Osteoblast (primary cell): ENCODE results near the gene ADM. TPM values are rescaled to one million over a fixed set of nuclear protein-coding genes. Genes with fewer than 3 reads are reported as not detected.
A peak's percentile ranks its signal among the peaks of the same experiment; 100 is the strongest.

ENCODE experiments used
- DNase-seq: peaks from one replicate; pipeline ENCODE4 v3.0.0; 2011; ENCODE audit warnings: low spot score, mixed read lengths; ENCODE audit not compliant: insufficient read length; ENCODE audit errors: missing footprints
- H2AFZ ChIP-seq: 2 replicates; pipeline ENCODE4 v1.6.0; 2011; ENCODE audit warnings: mild to moderate bottlenecking, low read length
- H3K27ac ChIP-seq: 2 replicates; pipeline ENCODE4 v1.5.1; 2011; ENCODE audit warnings: mild to moderate bottlenecking, low read depth, low read length, moderate library complexity
- H3K27me3 ChIP-seq: 2 replicates; pipeline ENCODE4 v1.6.0; 2012; ENCODE audit warnings: mild to moderate bottlenecking, control low read depth, inconsistent platforms, low read length, moderate library complexity; ENCODE audit not compliant: insufficient read depth
- H3K36me3 ChIP-seq: 2 replicates; pipeline ENCODE4 v1.5.1; 2011; ENCODE audit warnings: mild to moderate bottlenecking, low read length, control low read depth, moderate library complexity; ENCODE audit not compliant: insufficient read depth
- H3K4me1 ChIP-seq: 2 replicates; pipeline ENCODE4 v1.5.1; 2011; ENCODE audit warnings: mild to moderate bottlenecking, low read length, control low read depth, moderate library complexity; ENCODE audit not compliant: insufficient read depth
- H3K4me2 ChIP-seq: 2 replicates; pipeline ENCODE4 v1.6.0; 2011; ENCODE audit warnings: mild to moderate bottlenecking, low read length; ENCODE audit not compliant: insufficient read depth
- H3K4me3 ChIP-seq: fragments of 200-600 bp; sonication (generic); 3 replicates; pipeline ENCODE4 v1.5.1; 2012; ENCODE audit warnings: mild to moderate bottlenecking, low read length, inconsistent platforms; ENCODE audit not compliant: insufficient read depth
- H3K79me2 ChIP-seq: 2 replicates; pipeline ENCODE4 v1.6.0; 2012; ENCODE audit warnings: mild to moderate bottlenecking, low read length, control low read depth, inconsistent platforms; ENCODE audit not compliant: insufficient read depth
- H3K9me3 ChIP-seq: 2 replicates; pipeline ENCODE4 v1.5.1; 2011; ENCODE audit warnings: low read depth, low read length, control low read depth
- H4K20me1 ChIP-seq: 2 replicates; pipeline ENCODE4 v1.6.0; 2012; ENCODE audit warnings: mild to moderate bottlenecking, low read length, control low read depth; ENCODE audit not compliant: insufficient read depth
- CTCF ChIP-seq: IDR thresholded peaks from 2 replicates; pipeline ENCODE4 v1.5.1; 2011; ENCODE audit warnings: mild to moderate bottlenecking, low read depth, low read length, moderate library complexity; ENCODE audit errors: extremely low read depth
- total RNA-seq: library from RNA; depleted of rRNA; stranded (reverse); fragments of >200 nt; gene quantifications from 2 replicates; pipeline ENCODE4 v1.2.3, GENCODE V29; 2012

ADM gene
- total RNA-seq, 1 donor: 250 TPM

GRCh38 chr11:10322401-10322800, 17.5 kb downstream of the ADM start:
- Histone ChIP-seq H3K79me2 (no peaks in the 10 kb centered on the region), H3K27me3 (no peaks in the 10 kb centered on the region), H3K4me2 (peak overlapping the region; percentile 58), H3K36me3 (no peaks in the 10 kb centered on the region), H3K4me1 (peaks cover 50% of the 10 kb centered on the region), H3K4me3 (no peak overlapping the region), H2AFZ (no peak overlapping the region), H4K20me1 (no peaks in the 10 kb centered on the region), H3K9me3 (no peaks in the 10 kb centered on the region), H3K27ac (peak overlapping the region; percentile 78)
- no peak for TF ChIP-seq CTCF
- no peak for DNase-seq

DNA sequence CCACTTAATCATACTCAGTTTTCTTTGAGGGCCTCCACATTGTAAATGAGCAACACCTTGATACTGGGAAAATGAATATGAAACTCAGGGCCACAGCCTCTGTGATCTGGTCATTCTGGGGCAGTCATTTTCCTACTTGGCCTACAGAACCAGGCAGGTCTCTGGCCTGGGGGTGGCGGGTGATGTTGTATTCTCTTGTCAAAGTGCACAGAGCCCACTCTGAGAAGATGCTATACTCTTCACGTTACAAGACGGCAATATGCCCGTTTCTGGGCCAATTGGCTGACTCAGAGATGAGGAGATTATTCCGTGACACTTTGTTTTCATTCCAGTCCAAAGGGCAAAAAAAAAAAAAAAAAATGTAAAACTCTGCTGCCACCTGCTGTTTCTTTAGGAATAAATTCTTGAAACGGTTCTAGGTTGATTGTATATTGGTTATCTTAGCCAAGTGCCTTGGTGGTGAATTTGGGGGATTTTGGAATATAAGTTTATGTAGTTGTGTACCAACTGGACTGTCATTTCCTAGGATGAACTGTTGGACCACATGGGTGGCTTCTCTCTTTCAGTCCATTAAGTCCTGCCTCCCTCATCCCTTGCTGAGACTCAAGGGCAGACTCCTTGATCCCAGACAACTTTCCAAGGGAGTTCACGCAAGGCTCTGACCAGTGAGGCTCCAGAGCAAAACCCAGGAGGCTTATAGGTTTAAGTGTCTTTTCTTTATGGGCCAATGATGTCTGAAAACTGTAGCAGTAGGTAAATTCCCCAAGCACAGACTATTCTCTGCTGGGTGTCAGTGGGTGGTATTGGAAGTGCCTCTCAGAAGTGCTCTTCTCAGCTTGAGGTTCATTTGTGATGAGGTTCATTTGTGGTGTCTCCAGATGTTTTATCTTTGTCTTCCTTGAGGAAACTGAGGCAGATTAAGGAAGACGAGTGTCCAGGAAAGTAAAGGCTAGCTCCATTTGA, 18.2 kb downstream of the ADM start:
- no peak overlapping the region for H2AFZ ChIP-seq
- no peak for DNase-seq
- H4K20me1 ChIP-seq: no peaks in the 10 kb centered on the region
- no peaks in the 10 kb centered on the region for H3K79me2 ChIP-seq
- no peaks in the 10 kb centered on the region for H3K9me3 ChIP-seq
- no peaks in the 10 kb centered on the region for H3K36me3 ChIP-seq
- TF ChIP-seq CTCF: peak; percentile 67
- peak overlapping the region; percentile 16 for H3K4me3 ChIP-seq
- peak overlapping the region; percentile 92 for H3K27ac ChIP-seq
- H3K4me1 ChIP-seq: peaks cover 56% of the 10 kb centered on the region
- H3K4me2 ChIP-seq: peak overlapping the region; percentile 58
- no peaks in the 10 kb centered on the region for H3K27me3 ChIP-seq

GRCh38 chr11:10323793-10324170, 18.9 kb downstream of the ADM start:
- no peak for DNase-seq
- peak overlapping the region; percentile 92 for H3K27ac ChIP-seq

More at GRCh38 chr11:10323793-10324170, 18.9 kb downstream of the ADM start:
- Histone ChIP-seq H3K36me3 (no peaks in the 10 kb centered on the region), H3K4me2 (peak overlapping the region; percentile 28), H3K4me1 (peaks cover 63% of the 10 kb centered on the region), H3K79me2 (no peaks in the 10 kb centered on the region), H3K9me3 (no peaks in the 10 kb centered on the region), H3K4me3 (no peak overlapping the region), H3K27me3 (no peaks in the 10 kb centered on the region), H4K20me1 (no peaks in the 10 kb centered on the region), H2AFZ (no peak overlapping the region)
- TF ChIP-seq CTCF: no peak
